NCI-H187 treated with DMSO at 0.1 percent for 48 hours (cell line): Measurements from ENCODE around the gene PAPOLA.
A peak's percentile ranks its signal among the peaks of the same experiment; 100 is the strongest.
"Not testable (repeated sequence)": the region's sequence is repeated elsewhere in the genome, so short reads cannot be mapped to it uniquely, and the experiment has no call there.

Source experiments
- DNase-seq: peaks from one replicate; lab custom pipeline; 2025; lab: John Stamatoyannopoulos, UW

The PAPOLA gene

DNA sequence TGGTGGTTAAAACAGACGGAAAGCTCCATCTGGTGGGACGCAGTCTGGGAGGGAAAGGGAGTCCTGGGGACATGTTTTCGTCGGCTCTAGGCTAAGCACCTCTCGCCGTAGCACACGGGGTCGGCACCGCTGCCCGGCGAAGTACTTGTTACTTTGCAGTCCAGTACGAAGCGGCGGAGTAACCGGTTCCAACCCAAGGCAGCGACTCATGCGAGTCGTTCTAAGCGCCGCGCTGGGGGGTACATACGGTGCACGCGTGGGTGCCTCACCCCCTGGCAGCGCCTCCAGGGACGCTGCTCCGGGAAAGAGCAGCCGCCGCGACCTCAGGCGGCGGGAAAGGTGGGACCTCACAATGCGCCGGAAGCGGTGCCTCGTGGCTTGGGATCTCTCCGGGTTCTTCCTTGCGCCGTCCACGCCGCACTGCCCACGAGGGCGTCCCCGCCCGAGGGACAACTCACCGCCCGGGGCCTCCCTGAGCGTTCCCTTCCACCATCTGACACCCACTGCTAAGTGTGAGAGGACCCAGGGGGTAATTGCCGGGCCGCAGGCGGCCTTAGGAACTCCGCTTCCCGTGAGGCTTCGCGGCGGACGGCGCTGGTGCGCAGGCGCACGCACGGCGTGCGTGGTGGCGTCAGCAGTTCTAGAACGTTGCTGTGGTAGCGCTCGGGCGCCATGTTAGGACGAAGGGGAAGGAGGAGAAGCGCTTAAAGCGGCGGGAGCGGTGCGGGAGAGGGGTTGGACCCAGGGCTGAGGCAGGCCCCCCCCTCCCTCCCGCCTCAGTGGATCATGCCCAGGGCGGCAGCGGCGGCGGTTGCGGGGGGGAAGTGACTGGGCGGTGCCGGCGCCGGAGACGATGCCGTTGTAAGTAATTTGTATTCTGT, at the start of gene PAPOLA:
Gene PAPOLA (plus strand): TSS at position 643 of the 881 bp plus-strand sequence. CDS start 211 bp downstream, at position 854.
- peak; percentile 50 for DNase-seq

DNA sequence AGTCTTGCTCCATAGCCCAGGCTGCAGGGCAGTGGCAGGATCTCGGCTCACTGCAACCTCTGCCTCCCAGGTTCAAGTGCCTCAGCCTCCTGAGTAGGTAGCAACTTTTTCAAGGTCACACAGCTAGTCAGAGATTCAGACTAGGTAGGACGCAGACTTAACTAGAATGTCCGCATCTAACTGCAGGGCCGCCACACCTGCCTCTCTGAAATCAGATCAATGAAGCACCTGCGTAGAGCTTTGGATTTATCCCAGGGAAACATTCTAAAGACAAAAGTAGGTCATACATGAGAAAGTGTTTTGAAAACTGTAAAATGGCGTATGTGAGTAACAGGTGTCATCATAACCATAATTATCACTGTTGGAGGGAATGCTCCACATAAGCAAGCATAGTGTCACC, 49.5 kb upstream of the PAPOLA start:
- no peak for DNase-seq

DNA sequence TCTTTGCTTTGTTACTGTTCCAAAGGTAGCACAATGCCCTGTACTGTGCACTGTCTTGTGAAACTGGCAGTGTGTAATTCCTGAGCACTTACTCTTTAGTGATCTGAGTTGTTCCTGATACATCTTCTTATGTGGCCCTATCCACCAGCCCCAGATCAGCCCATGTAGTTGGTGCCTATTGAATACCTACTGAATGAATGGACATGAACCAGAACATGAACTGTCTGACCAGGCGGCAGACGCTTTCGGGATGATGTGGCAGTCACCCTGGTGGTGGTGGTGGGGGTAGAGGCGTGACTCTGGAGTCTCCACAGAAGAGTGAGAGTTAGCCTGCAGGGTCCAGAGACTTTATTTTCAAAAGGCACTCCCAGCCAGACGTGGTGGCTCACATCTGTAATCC, 46.6 kb upstream of the PAPOLA start:
- no peak for DNase-seq

DNA sequence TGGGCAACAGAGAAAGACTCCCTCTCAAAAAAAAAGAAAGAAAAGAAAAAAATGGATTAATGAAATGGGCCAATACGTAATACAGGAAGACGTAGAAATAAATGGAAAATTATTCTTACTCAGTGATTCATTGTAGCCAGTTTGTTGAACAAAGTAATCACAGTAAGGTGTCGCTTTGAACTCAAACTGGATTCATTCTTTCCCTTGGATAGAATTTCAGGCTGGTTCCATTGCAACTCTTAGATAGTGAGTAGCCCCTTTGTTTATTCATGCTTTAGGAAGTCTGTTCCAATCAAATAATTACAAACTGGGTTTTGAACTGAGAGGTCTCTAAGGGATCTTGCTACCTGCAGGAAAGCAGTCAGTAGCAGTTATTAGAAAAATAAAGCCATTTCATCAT, 42.3 kb upstream of the PAPOLA start:
- no peak for DNase-seq

DNA sequence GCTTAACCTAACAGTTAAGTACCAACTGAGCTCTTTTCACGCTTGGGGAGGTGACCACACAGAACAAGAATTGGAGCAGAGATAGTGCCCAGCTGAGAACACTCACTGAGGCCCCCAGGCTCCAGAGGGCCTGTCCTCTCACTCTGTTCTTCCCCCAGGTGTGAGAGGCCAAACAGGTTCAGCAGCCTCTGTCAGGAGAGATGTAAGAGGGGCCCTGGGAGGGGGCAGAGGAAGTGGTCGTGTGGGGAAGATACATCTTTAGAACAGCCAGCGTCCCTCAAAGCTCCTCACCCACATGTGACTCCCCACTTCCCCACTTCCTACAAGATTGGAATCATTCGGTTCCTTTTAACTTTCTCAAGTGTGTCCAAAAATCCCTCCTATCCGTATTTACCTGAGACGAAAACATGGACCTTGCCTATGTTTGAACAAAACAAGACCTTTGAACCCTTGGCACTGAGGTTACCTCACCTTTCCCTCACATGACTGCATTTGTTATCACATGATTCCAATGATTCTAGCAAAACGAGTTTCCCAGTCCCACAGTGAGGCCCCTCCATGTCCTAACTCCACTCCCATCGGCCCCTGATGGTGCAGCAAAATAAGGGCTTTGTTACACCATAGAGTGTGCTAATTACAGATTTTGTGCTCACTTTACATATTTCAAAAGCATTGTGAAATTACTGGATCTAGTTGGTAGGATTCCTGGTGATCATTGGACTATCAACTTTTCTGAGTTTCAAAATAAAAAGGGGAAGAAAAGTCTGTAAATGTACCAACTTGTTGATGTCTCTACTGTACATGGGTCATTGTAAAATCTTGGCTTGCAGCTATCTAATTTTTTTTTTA, 40.0 kb upstream of the PAPOLA start:
- DNase-seq, result no peak

DNA sequence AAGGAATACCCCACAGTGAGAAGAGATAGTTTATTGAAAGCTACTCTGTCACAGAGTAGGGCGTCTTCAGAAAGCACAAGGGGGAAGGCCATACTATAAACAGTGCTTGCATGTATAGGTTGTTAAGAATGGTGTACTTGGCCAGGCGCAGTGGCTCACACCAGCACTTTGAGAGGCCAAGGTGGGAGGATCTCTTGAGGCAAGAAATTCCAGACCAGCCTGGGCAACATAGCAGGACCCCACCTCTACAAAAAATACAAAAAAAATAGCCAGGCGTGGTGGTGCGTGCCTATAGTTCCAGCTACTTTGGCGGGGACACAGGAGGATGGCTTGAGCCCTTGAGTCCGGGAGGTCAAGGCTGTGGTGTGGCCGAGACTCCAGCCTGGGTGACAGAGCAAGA, 38.0 kb upstream of the PAPOLA start:
- no peak for DNase-seq

DNA sequence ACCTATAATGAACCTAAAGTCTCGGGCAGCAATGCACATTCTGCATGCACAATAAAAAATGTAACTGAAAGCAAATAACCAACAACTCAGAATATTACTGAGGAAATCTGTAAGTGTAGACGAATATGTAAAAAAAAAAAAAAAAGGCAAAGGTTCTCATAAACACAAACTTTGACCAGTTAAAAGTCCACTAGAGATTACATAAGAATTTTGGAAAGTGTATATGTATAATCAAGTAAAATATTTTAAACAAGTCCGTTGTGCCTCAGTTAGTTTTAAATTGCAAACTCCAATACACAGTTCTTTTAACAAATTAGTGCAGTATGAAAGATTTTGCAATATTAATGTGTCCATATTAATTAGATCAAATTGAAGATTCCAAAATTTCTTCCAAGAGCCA, 35.3 kb upstream of the PAPOLA start:
- DNase-seq, result no peak

DNA sequence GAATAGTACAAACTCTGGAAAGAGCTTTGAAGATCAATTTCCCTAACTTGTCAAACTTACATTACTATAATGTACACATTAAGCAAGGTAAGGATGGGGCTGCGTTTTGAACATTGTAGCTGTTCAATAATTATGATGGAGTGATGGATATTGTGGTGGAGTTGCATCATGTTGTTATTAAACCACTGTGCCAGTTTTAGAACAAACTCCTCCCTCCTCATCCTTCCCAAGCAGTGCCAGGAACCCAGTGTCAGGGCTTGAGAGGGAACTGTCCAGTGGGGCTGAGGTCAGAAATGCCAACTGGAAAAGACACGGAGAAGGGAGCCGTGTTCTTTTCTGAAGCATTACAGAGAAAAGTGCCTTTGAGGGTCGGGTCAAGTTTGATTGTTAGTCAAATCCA, 31.9 kb upstream of the PAPOLA start:
- DNase-seq, result no peak

DNA sequence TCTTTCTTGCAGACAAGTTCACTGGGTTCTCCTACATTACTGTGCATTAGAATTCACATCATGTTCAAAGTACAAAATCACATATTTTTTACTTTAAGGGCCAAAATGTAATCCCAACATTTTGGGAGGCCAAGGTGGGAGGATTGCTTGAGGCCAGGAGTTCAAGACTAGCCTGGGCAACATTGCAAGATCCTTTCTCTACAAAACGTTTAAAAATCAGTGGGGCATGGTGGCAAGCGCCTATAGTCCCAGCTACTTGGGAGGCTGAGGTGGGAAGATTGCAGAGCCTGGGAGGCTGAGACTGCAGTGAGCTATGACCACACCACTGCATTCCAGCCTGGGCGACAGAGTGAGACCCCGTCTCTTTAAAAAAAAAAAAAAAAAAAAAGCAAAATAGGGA, 31.2 kb upstream of the PAPOLA start:
- DNase-seq, result not testable (repeated sequence)

DNA sequence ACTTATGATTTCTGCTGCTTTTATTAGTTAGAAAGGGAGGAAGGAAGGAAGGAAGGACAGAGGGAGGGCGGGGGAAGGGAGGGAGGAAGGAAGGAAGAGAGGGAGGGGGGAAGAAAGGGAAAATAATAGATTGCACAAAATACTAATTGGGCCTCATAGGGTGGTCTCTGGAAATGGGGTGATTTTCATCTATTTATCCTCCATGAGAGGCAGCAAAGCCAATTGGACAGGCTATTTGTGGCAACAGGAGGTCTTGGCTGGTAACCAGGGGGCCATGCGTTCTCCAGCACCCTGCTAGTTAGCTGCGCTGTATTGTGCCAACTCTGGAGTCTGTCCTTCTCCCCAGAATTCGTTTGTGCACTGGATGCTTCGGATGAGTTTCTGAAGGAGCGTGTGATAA, 24.1 kb upstream of the PAPOLA start:
- DNase-seq, result no peak

DNA sequence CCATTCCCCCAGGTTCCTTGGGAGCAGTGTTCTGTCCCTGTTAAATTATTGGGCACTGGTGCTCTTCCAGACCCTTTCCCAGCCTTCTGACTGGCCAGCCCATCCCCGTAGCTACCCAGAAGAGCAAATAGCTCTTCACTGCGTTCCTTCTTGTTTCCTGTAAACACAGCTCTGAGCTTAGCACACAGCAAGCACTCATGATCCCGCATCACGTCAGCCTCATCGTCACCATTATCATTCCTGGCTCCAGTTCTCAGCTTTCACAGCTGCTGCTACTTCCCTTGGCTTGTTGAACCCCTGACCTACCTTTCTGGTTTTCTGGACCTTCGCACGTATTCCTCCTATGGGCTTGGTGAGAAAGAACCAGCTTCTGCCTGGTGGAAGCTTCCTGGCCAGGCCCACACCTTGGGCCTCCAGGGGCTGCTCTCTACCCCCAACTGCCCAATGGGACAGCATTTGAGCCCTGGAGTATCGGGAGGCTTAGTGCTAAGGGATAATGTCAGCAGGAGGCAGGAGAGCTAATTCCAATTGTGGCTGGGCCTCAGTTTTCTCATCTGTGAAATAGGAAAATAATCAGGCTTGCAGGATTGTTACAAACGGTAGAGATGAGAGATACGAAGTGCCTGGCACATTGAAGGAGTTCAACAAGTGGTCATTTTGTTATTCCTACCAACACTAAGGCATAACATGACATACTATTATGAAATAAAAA, 22.6 kb upstream of the PAPOLA start:
- DNase-seq, result no peak

DNA sequence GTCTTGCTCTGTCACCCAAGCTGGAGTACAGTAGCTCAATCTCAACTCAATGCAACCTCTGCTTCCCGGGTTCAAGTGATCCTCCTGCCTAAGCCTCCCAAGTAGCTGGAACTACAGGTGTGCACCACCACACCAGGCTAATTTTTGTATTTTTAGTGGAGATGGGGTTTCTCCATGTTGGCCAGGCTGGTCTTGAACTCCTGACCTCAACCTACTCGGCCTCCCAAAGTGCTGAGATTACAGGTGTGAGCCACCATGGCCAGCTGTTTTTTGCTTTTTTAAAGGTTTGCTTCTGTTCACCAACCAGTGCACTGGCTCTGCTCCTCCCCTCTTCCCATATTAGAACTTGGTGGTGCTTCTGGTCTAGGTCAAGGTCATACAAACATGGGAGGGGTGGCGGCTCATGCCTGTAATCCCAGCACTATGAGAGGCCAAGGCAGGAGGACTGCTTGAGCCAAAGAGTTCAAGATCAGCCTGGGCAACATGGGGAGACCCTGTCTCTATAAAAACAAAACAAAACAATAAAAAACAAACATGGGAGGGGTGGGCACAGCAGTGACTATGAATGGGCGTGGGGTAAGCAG, 20.4 kb upstream of the PAPOLA start:
- no peak for DNase-seq

DNA sequence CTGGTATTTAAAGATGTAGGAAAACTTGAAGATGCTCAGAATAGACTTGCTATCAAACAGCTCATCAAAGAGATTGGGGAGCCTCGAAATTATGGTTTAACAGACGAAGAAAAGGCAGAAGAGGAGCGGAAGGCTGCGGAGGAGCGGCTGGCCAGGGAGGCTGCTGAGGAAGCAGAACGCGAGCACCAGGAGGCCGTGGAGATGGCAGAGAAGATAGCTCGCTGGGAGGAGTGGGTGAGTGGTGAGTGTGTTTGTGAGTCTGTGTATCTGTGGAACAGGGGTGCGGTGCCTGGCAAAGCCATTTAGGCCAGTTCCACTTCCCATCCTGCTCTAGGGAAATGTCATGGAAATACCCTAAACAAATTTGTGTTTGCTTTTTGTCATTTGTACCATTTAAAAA, 19.2 kb upstream of the PAPOLA start:
- no peak for DNase-seq

DNA sequence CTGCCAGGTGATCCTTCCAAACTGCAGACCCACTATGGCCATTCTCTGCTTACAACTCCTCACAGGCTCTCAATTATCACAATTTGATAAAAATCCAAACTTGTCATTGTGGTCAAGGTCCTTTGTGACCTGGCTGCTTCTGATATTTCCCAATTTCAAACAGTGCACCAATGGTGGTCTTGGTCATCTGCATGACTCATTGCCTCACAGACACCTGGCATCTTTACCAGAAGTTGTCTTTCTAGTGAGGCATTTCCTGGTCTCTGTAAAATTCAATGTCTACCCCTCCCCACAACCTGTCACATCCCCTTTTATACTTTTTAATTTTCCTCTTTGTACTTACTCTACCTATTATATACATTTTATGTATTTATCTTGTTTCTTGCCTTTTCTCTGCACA, 17.8 kb upstream of the PAPOLA start:
- no peak for DNase-seq

DNA sequence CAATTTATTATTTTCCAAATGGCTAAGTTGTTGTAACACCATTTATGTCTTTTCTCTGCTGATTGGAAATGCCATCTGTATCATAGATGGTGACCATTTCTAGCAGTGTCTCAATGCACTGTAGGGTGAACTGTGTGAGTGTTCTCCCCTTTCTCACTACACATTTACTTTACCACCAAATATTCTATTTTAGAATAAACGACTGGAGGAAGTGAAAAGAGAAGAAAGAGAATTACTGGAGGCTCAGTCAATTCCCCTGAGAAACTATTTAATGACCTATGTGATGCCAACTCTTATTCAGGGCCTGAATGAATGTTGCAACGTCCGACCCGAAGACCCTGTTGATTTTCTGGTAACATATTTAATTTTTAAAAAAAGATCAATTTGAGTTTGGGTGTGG, 15.5 kb upstream of the PAPOLA start:
- no peak for DNase-seq

DNA sequence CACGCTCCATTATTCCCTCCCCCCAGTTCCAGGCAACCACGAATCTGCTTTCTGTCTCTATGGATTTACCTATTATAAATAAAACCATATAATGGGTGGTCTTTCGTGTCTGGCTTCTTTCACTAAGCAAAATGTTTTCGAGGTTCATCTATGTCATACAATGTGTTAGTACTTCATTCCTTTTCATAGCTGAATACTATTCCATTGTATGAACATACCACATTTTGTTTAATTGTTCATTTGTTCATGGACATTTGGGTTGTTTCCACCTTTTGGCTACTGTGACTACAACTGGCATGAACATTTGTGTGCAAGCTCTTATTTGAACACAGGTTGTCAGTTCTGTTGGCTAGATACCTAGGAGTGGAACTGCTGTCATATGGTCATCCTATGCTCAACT, 12.9 kb upstream of the PAPOLA start:
- no peak for DNase-seq

DNA sequence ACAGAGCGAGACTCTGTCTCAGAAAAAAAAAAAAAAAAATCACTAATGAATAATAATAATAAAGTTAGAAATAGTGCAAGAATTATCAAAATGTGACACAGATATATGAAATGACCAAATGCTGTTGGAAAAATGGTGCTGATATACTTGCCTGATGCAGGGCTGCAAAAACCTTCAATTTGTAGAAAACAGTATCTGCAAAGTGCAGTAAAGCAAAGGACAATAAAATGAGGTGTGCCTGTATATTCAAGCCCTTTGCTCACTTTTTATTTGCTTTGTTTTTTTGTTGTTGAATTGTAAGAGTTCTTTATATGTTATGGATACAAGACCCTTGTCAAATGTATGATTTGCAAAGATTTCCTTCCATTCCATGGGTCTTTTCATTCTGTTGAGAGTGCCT, 9.0 kb upstream of the PAPOLA start:
- no peak for DNase-seq

DNA sequence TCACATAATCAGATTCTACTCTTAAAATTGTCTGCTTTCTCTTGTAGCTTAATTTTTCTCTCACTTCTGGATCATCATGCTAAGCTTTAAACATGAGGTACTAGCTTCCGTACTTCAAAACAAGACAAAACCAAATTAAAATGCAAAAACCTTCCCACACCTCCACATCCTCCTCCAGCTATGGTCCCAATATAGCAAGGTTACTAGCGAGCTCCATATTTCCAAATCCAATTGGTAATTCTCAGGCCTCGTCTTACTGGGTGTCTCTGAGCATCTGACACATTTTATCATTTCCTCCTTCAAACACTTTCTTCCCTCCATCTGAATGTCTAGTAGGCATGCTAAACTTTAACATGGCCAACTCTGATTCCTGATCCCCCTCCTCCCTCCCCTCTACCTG, 7.9 kb upstream of the PAPOLA start:
- DNase-seq, result no peak

DNA sequence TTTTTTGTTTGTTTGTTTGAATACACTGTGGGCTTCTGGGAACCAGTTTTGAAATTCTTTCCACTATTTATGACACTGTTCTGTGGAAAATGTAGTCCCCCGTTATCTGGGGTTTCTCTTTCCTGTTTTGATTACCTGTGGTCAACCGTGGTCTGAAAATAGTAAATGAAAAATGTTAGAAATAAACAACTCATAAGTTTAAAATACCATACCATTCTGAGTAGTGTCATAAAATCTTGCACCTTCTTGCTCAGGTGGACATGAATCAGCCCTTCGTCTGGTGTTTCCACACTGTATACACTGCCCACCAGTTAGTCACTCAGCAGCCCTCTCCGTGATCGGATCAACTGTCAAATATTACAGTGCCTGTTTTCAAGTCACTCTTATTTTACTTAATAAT, 5.1 kb upstream of the PAPOLA start:
- DNase-seq, result no peak

DNA sequence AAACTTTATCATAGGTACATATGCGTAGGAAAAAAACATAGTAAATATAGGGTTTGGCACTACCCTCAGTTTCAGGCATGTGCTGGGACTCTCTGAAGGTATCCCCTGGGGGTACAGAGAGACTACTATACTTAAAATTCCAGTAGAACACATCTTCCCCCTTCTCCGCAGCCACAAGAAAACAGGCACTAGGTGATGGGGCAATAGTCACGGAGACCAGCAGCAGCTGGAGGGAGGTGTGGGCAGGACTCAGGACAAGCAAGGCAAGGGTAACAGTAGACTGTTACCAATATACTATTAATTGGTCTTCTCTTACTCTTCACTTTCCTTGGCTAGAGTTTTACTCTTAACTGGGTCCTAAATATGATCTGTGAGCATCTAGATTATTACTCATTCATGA, 4.6 kb upstream of the PAPOLA start:
- DNase-seq, result no peak

DNA sequence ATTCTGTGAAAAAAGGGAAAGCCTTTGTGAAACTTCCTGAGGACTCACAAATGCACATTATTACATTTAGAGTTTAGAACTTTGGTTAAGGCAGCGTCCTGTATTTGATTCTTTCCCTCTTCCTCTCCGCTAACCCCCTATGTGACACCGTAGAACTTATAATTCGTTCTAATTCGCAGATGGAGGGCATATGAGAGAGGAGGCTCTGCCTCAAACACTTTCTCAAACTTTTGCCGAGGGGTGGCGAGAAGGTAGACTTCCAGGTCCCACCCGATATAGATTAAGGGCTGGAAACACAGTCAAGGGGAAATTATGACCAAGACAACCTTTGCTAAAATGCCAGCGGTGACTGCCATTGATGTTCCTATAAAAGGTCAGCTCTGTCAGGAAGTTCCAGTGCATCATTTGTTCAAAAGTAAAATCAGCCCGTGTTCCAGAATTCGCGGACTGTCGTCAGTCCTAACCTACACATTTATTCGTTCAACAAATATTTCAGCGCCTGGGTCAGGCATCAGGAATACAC, 904 bp upstream of the PAPOLA start:
- DNase-seq, result no peak
